Measurements from ENCODE around the gene BICDL2.

DNA sequence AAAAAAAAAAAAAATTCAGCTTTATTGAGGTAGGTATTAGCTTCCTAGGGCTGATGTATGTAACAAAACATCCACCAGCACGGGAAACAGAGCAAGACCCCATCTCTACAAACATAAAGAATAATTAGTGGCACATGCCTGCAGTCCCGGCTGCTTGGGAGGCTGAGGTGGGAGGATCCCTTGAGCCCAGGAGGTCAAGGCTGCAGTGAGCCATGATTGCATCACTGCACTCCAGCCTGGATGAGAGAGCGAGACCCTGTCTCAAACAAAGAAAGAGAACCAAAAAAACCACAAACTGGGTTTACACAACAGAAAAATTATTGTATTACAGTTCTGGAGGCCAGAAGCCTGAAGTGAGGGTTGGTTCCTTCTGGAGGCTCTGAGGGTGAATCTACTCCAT, 5.6 kb upstream of the BICDL2 start:
- TF ChIP-seq, protein P1, sequence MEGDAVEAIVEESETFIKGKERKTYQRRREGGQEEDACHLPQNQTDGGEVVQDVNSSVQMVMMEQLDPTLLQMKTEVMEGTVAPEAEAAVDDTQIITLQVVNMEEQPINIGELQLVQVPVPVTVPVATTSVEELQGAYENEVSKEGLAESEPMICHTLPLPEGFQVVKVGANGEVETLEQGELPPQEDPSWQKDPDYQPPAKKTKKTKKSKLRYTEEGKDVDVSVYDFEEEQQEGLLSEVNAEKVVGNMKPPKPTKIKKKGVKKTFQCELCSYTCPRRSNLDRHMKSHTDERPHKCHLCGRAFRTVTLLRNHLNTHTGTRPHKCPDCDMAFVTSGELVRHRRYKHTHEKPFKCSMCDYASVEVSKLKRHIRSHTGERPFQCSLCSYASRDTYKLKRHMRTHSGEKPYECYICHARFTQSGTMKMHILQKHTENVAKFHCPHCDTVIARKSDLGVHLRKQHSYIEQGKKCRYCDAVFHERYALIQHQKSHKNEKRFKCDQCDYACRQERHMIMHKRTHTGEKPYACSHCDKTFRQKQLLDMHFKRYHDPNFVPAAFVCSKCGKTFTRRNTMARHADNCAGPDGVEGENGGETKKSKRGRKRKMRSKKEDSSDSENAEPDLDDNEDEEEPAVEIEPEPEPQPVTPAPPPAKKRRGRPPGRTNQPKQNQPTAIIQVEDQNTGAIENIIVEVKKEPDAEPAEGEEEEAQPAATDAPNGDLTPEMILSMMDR (IDR thresholded peaks at IDR 0.05) = no peak
- TF ChIP-seq POLR2A (IDR thresholded peaks at IDR 0.05) (no peak), EP300 (IDR thresholded peaks at IDR 0.05) (no peak)

All from gastroesophageal sphincter (tissue), 3 donors.